Measurements from ENCODE around the gene RFK. TPM values are rescaled to one million over a fixed set of nuclear protein-coding genes. Genes with fewer than 3 reads are reported as not detected.
A peak's percentile ranks its signal among the peaks of the same experiment; 100 is the strongest.
"Not testable (repeated sequence)": the region's sequence is repeated elsewhere in the genome, so short reads cannot be mapped to it uniquely, and the experiment has no call there.

RFK gene
- total RNA-seq, result 1 to 10 TPM; 7.4 to 7.7 TPM

DNA sequence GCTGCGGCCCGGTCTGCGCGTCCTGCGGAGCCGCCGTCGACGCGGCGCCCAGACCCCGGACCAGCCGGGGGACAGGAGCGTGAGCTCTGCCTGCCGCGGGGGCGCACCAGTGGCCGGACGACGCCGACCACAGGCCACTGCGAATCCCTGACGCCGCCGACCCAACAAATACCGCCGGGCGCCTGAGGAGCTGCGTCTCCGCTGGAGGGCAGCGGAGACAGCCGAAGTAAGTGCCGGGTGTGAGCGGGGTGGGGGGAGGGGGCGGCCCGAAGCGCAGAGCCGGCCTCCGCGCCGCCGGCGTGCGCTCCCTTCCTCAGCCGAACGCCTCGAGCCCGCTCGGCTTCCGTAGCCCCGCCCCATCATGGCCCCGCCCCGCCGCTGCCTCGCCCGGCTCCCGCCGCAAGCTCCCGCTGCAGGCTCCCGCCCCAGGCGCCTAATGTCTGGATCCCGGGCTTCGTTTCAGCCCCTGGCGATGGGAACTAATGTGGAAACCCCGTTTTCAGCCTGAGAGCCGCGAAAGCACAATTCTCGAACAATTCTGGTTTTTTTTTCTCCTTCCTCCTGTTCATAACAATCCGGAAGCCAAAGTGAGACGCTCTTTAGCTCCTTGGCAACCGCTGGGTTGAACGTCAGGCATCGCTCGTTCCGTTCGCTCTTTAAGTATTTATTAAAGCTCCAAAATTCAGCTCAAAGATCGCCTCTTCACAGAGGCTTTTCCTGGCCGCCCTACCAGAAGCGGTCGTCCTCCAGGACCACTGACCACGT lies at the start of gene RFK:
TSS of gene RFK (minus strand) at position 232 of the 765 bp plus-strand sequence. CDS start 255 bp downstream, outside the sequence.
- peak; percentile 96 for DNase-seq
- ChIA-PET POLR2A (interaction anchor here (0.6 to 3.2 kb wide), 11 partner anchors 10 to 1400 kb away, joined by 3 to 15 read pairs (median 5); partner anchors contain the start of genes GCNT1, NMRK1 and OSTF1), CTCF (interaction anchor here (0.6 to 3.4 kb wide), 29 partner anchors 9 to 512 kb away, joined by 3 to 25 read pairs (median 4); partner anchors contain the start of gene GCNT1)
- Mint-ChIP-seq H3K27me3 (no peaks in the 10 kb centered on the region), H3K4me3 (peak within 1 kb of the TSS; percentile 98), H3K4me1 (ENCODE audit: low read depth) (peaks cover 33% of the 10 kb centered on the region), H3K27ac (peak within 1 kb of the TSS; percentile 93), H3K36me3 (peaks cover 19% of the 10 kb centered on the region), H3K9me3 (peaks cover 8% of the 10 kb centered on the region)
- intact Hi-C loops (cut with micrococcal nuclease), result loop anchor here (1.0 to 10.0 kb wide), 7 partner anchors 48 to 780 kb away; partner anchors contain the start of genes GCNT1, PCSK5 and VPS13A

DNA sequence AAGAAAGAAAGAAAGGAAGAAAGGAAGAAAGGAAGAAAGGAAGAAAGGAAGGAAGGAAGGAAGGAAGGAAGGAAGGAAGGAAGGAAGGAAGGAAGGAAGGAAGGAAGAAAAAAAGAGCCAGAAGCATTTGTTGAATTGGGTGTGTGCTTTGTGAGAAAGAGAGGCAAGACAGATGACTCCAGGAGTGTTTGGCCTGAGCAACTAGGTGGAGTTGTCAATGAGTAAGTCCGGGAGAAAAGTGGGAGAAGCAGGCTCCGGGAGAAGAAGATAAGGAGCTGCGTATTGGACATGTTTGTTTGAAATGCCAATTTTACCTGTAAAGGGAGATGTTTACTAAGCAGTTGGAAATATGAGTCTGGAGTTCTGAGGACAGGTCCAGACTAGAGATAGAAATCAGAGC lies 49.7 kb upstream of the RFK start:
- peaks cover 42% of the 10 kb centered on the region for H3K4me1 Mint-ChIP-seq (ENCODE audit: low read depth)
- H3K36me3 Mint-ChIP-seq, result peaks cover 4% of the 10 kb centered on the region
- no peak for DNase-seq
- CTCF ChIA-PET, result interaction anchor here (1.0 to 1.2 kb wide), 2 partner anchors 24 to 215 kb away, joined by 3 to 5 read pairs; no protein-coding TSS in a partner anchor
- intact Hi-C loops (cut with micrococcal nuclease), result loop anchor here (5.0 kb wide), 1 partner anchor 133 kb away; no protein-coding TSS in a partner anchor
- no peak overlapping the region for H3K27ac Mint-ChIP-seq
- POLR2A ChIA-PET, result interaction anchor here (1.2 kb wide), 1 partner anchor 20 kb away, joined by 3 read pairs; no protein-coding TSS in a partner anchor
- no peaks in the 10 kb centered on the region for H3K9me3 Mint-ChIP-seq
- peaks cover 1% of the 10 kb centered on the region for H3K27me3 Mint-ChIP-seq
- H3K4me3 Mint-ChIP-seq, result peak overlapping the region; percentile 43

DNA sequence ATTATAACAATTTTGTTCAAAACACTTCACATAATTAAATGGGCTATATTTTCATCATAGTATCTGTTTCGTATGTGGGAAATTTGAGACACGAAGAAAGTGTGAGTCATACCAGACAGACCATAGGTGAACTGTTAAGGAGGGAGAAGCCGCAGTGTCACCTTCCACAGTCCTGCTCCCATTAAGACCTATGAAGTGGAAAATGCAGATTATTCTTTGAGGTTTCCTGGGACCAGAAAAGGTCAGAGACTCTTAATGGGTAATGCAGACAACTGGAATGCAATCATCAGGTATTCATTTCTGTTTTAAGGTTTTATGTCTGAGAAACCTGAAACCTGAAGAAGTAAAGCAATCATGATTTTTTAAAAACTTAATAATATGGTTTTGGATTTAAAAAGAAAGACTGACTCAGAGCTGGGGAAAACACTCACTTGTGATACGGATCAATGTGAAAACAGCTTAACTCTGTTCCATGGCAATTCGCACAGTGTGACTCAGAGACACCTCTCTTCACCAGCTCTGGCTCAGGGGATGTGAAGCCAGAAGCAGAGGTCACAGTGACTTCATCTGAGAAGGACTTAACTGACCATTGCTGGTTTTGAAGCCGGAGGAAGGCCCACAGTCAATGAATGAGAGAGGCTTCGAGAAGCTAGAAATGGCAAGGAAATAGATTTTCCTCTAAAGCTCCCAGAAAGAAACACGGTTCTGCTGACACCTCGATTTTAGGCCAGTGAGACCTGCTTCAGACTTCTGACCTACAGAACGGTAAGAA lies 47.5 kb upstream of the RFK start:
- ChIA-PET POLR2A (interaction anchor here (0.6 to 1.5 kb wide), 7 partner anchors 15 to 1664 kb away, joined by 3 to 15 read pairs (median 5); partner anchors contain the start of genes GCNT1 and RFK), CTCF (interaction anchor here (0.9 to 2.3 kb wide), 8 partner anchors 16 to 709 kb away, joined by 3 to 10 read pairs (median 5); partner anchors contain the start of gene RFK)

DNA sequence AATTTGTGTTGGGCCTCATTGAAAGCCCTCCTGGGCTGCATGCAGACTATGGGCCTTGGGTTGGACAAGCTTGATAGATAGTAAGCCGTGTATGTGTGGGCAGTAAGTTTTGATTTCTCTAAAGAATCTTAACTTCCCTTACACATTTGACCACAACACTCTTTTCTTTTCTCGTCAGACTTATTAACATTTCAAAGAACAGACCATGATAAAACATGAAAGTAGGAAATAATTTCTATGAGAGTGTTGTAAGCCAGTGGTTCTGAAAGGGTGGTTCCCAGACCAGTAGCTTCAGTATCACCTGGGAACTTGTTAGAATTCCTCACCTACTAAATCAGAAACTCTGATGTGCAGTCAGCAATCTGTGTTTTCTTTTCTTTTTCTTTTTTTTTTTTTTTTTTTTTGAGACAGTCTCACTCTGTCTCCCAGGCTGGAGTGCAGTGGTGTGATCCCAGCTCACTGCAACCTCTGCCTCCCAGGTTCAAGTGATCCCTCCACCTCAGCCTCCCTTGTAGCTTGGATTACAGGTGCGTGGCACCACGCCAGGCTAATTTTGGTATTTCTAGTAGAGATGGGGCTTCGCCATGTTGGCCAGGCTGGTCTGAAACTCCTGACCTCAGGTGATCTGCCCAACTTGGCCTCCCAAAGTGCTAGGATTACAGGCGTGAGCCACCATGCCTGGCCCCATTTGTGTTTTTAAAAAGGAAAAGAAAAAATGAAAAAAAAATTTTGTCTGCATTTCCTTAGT lies 44.8 kb upstream of the RFK start:
- intact Hi-C loops (cut with micrococcal nuclease), result loop anchor here (2.0 to 10.0 kb wide), 2 partner anchors 20 to 524 kb away; partner anchors contain the start of gene GCNT1
- Mint-ChIP-seq H3K4me1 (ENCODE audit: low read depth) (peaks cover 50% of the 10 kb centered on the region), H3K9me3 (no peaks in the 10 kb centered on the region), H3K4me3 (no peak overlapping the region), H3K27me3 (peaks cover 1% of the 10 kb centered on the region), H3K36me3 (peaks cover 3% of the 10 kb centered on the region), H3K27ac (peak overlapping the region; percentile 74)
- ChIA-PET CTCF (interaction anchor here (0.6 to 2.1 kb wide), 8 partner anchors 9 to 318 kb away, joined by 3 to 8 read pairs (median 3); partner anchors contain the start of genes GCNT1 and RFK), POLR2A (interaction anchor here (0.8 to 1.4 kb wide), 7 partner anchors 14 to 1350 kb away, joined by 3 to 5 read pairs (median 4); partner anchors contain the start of genes NMRK1 and OSTF1)
- peak; percentile 42 for DNase-seq

More for the DNA sequence above, 47.5 kb upstream of the RFK start:
- H3K27ac Mint-ChIP-seq, result peak overlapping the region; percentile 97
- H3K9me3 Mint-ChIP-seq, result no peaks in the 10 kb centered on the region
- H3K27me3 Mint-ChIP-seq, result peaks cover 1% of the 10 kb centered on the region
- peaks cover 4% of the 10 kb centered on the region for H3K36me3 Mint-ChIP-seq
- H3K4me3 Mint-ChIP-seq, result peak overlapping the region; percentile 77
- intact Hi-C loops (cut with micrococcal nuclease), result loop anchor here (1.0 to 5.0 kb wide), 4 partner anchors 17 to 136 kb away; partner anchors contain the start of gene RFK
- H3K4me1 Mint-ChIP-seq (ENCODE audit: low read depth), result peaks cover 50% of the 10 kb centered on the region
- DNase-seq, result peak; percentile 72

DNA sequence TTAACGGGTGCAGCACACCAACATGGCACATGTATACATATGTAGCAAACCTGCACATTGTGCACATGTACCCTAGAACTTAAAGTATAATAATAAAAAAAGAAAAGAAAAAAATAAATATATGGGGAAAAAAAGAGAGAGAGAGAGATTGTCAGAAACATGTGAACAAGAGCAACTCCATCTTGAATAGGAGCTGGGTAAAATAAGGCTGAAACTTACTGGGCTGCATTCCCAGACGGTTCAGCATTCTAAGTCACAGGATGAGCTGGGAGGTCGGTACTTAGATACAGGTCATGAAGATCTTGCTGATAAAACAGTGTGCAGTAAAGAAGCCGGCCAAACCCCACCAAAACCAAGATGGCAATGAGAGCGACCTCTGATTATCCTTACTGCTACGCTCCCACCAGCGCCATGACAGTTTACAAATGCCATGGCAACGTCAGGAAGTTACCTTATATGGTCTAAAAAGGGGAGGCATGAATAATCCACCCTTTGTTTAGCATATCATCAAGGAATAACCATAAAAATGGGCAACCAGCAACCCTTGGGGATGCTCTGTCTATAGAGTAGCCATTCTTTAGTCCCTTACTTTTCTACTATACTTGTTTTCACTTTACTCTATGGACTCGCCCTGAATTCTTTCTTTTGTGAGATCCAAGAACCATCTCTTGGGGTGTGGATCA lies 42.9 kb upstream of the RFK start:
- CTCF ChIA-PET, H3K27me3 Mint-ChIP-seq, POLR2A ChIA-PET: not testable (repeated sequence)

DNA sequence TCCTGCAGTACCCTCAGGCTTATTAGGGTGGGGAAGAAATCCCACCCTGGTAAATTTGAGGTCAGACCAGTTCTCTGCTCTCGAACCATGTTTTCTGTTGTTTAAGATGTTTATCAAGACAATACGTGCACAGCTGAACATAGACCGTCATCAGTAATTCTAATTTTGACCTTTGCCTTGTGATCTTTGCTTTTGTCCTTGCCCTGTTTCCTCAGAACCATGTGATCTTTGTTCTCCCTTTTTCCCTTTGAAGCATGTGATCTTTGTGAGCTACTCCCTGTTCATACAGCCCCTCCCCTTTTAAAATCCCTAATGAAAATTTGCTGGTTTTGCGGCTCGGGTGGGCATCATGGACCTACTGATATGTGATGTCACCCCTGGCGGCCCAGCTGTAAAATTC lies 40.7 kb upstream of the RFK start:
- H3K4me1 Mint-ChIP-seq (ENCODE audit: low read depth), result peaks cover 34% of the 10 kb centered on the region
- CTCF ChIA-PET, result interaction anchor here (1.6 kb wide), 1 partner anchor 40 kb away, joined by 4 read pairs; the partner anchor contains the start of gene RFK
- H3K4me3 Mint-ChIP-seq, H3K27me3 Mint-ChIP-seq, POLR2A ChIA-PET, H3K9me3 Mint-ChIP-seq, H3K27ac Mint-ChIP-seq, DNase-seq, H3K36me3 Mint-ChIP-seq: not testable (repeated sequence)
- intact Hi-C loops (cut with micrococcal nuclease), result loop anchor here (10.0 kb wide), 1 partner anchor 520 kb away; no protein-coding TSS in a partner anchor

More for the DNA sequence above, 42.9 kb upstream of the RFK start:
- intact Hi-C loops (cut with micrococcal nuclease), result loop anchor here (10.0 kb wide), 1 partner anchor 522 kb away; no protein-coding TSS in a partner anchor
- not testable (repeated sequence) for DNase-seq, H3K27ac Mint-ChIP-seq, H3K9me3 Mint-ChIP-seq, H3K36me3 Mint-ChIP-seq, H3K4me3 Mint-ChIP-seq
- peaks cover 52% of the 10 kb centered on the region for H3K4me1 Mint-ChIP-seq (ENCODE audit: low read depth)

DNA sequence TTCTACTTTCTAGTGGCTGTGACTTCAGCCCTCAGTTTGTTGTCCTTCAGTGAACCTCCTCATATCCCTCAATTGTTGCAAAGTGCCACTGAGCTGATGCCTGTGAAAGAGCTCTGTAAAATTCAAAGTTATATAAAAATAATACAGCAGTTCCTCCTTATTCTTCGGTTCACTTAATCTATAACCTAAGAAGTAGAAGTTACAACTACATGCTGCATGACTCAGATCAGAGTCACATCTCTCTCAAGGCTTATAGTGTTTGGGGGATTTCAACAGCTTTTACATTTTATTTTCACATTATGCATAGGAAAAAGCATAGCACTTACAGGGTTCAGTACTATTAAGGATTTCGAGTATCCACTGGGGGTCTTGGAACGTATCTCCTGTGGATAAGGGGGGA lies 39.6 kb upstream of the RFK start:
- Mint-ChIP-seq H3K27ac (peak overlapping the region; percentile 62), H3K4me3 (no peak overlapping the region), H3K36me3 (no peaks in the 10 kb centered on the region), H3K27me3 (no peaks in the 10 kb centered on the region), H3K9me3 (no peaks in the 10 kb centered on the region), H3K4me1 (ENCODE audit: low read depth) (peaks cover 28% of the 10 kb centered on the region)
- ChIA-PET POLR2A (interaction anchor here (0.5 to 1.3 kb wide), 2 partner anchors 39 to 588 kb away, joined by 3 to 4 read pairs; partner anchors contain the start of gene RFK), CTCF (interaction anchor here (1.6 kb wide), 1 partner anchor 39 kb away, joined by 4 read pairs; the partner anchor contains the start of gene RFK)
- DNase-seq, result no peak
- intact Hi-C loops (cut with micrococcal nuclease), result loop anchor here (10.0 kb wide), 1 partner anchor 519 kb away; no protein-coding TSS in a partner anchor

DNA sequence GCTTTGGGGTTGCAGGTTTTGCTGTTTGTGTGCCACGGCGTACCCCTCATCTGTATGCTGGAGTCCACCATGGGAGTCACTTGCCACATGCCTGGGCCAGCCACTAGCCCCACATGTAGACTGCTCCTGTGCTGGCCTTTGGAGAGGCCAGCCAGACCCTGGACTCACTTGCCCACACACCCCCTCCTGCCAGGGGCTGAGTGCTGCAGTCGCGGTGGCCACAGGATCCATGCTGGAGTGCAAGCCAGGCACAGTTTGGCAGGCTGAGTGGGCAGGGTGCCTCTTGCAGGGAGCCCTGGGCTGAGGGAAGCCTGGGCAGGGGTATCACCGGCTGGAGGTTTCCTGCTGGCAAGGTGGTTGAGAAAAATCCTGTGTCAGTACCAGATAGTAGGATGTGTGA lies 39.2 kb upstream of the RFK start:
- DNase-seq, result peak; percentile 22
- Mint-ChIP-seq H3K4me3 (no peak overlapping the region), H3K4me1 (ENCODE audit: low read depth) (peaks cover 24% of the 10 kb centered on the region), H3K9me3 (no peaks in the 10 kb centered on the region), H3K36me3 (no peaks in the 10 kb centered on the region), H3K27ac (peak overlapping the region; percentile 62), H3K27me3 (no peaks in the 10 kb centered on the region)
- CTCF ChIA-PET, result interaction anchor here (1.6 kb wide), 1 partner anchor 39 kb away, joined by 4 read pairs; the partner anchor contains the start of gene RFK
- POLR2A ChIA-PET, result interaction anchor here (1.3 kb wide), 1 partner anchor 39 kb away, joined by 3 read pairs; the partner anchor contains the start of gene RFK
- intact Hi-C loops (cut with micrococcal nuclease), result loop anchor here (10.0 kb wide), 1 partner anchor 519 kb away; no protein-coding TSS in a partner anchor

DNA sequence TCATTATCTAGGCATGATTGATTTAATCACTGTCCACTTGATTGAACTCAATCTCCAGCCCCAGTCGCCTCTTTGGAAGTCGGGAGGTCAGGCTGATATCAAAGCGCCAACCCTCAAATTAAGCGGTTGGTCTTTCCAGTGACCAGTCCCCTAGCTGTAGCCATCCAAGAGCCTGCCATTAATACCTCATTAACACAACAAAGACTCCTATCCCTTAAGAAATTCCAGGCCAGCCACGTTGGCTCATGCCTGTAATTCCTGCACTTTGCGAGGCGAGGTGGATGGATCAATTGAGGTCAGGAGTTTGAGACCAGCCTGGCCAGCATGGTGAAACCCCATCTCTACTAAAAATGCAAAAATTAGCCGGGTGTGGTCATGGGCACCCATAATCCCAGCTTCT lies 37.4 kb upstream of the RFK start:
- intact Hi-C loops (cut with micrococcal nuclease), result loop anchor here (10.0 kb wide), 1 partner anchor 517 kb away; no protein-coding TSS in a partner anchor
- H3K4me3 Mint-ChIP-seq, result no peak overlapping the region
- POLR2A ChIA-PET, result no interaction called here
- no peaks in the 10 kb centered on the region for H3K36me3 Mint-ChIP-seq
- no peak overlapping the region for H3K27ac Mint-ChIP-seq
- no peak for DNase-seq
- H3K4me1 Mint-ChIP-seq (ENCODE audit: low read depth), result peaks cover 17% of the 10 kb centered on the region
- CTCF ChIA-PET, result no interaction called here
- H3K9me3 Mint-ChIP-seq, result no peaks in the 10 kb centered on the region
- no peaks in the 10 kb centered on the region for H3K27me3 Mint-ChIP-seq

DNA sequence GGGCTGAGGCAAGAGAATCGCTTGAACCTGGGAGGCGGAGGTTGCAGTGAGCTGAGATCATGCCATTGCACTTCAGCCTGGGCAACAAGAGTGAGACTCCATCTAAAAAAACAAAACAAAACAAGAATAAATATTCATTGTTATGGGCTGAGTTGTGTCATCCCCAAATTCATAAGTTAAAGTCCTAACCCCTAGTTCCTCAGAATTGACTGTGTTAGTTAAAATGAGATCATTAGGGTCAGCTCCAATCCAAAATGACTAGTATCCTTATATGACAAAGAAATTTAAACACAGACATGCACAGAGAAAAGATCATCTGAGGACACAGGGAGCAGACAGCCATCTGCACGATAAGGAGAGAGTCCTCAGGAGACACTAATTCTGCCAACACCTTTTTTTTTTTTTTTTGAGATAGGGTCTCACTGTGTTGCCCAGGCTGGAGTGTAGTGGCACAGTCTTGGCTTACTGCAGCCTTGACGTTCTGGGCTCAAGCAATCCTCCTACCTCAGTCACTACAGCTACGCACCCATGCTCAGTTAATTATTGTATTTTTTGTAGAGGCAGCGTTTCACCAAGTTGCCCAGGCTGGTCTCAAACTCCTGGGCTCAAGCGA lies 32.7 kb upstream of the RFK start:
- CTCF ChIA-PET, result interaction anchor here (0.5 kb wide), 1 partner anchor 722 kb away, joined by 5 read pairs; no protein-coding TSS in a partner anchor
- Mint-ChIP-seq H3K36me3 (no peaks in the 10 kb centered on the region), H3K27me3 (no peaks in the 10 kb centered on the region), H3K4me3 (no peak overlapping the region), H3K4me1 (ENCODE audit: low read depth) (peaks cover 27% of the 10 kb centered on the region), H3K9me3 (no peaks in the 10 kb centered on the region), H3K27ac (no peak overlapping the region)
- POLR2A ChIA-PET, result interaction anchor here (1.3 kb wide), 1 partner anchor 15 kb away, joined by 3 read pairs; no protein-coding TSS in a partner anchor
- DNase-seq, result no peak
- intact Hi-C loops (cut with micrococcal nuclease), result no loop called here
